ENCODE results near the gene SPAG17. TPM values are rescaled to one million over a fixed set of nuclear protein-coding genes. Genes with fewer than 3 reads are reported as not detected.

Gene SPAG17
- total RNA-seq, 1 experiment from 2014 or later = not detected

DNA sequence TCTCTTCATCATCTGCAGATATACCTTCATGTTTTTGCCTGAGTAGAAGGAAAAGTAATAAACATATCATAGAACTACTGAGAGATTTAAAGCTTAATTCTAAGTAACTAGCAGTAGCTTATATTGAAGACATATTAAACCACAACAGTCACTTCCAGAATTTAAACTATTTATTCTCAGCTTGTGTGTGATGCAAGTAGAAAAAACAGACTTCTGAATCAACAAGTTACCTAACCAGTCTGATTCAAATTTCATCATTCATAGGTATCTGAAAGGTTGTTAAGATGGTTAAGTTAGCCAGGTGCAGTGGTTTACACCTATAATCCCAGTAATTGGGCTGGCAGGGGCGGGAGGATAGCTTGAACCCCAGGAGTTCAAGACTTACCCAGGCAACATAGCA, 41.9 kb downstream of the SPAG17 start:
- no peak overlapping the region for H3K27ac ChIP-seq (ENCODE audit: low read length)
- H3F3A ChIP-seq (ENCODE audit: low read length, unreplicated experiment) = no peaks in the 10 kb centered on the region
- no peak overlapping the region for H3K4me3 ChIP-seq (ENCODE audit: low read length)
- no peaks in the 10 kb centered on the region for H4K20me1 ChIP-seq (ENCODE audit: low read length)
- H2AFZ ChIP-seq (ENCODE audit: low read length) = no peak overlapping the region
- TF ChIP-seq, protein P1, sequence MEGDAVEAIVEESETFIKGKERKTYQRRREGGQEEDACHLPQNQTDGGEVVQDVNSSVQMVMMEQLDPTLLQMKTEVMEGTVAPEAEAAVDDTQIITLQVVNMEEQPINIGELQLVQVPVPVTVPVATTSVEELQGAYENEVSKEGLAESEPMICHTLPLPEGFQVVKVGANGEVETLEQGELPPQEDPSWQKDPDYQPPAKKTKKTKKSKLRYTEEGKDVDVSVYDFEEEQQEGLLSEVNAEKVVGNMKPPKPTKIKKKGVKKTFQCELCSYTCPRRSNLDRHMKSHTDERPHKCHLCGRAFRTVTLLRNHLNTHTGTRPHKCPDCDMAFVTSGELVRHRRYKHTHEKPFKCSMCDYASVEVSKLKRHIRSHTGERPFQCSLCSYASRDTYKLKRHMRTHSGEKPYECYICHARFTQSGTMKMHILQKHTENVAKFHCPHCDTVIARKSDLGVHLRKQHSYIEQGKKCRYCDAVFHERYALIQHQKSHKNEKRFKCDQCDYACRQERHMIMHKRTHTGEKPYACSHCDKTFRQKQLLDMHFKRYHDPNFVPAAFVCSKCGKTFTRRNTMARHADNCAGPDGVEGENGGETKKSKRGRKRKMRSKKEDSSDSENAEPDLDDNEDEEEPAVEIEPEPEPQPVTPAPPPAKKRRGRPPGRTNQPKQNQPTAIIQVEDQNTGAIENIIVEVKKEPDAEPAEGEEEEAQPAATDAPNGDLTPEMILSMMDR (conservative IDR thresholded peaks at IDR 0.05; ENCODE audit: low read depth, low read length) = no peak
- TF ChIP-seq EZH2phosphoT487 (IDR thresholded peaks at IDR 0.05; ENCODE audit: borderline replicate concordance, low read length) (no peak), EZH2 (IDR thresholded peaks at IDR 0.05; ENCODE audit: low read length, unreplicated experiment) (no peak)
- no peak overlapping the region for H3K9ac ChIP-seq (ENCODE audit: low read length)
- H3K36me3 ChIP-seq (ENCODE audit: low read depth, low read length) = no peaks in the 10 kb centered on the region
- no peaks in the 10 kb centered on the region for H3K27me3 ChIP-seq (ENCODE audit: low read length)
- CTCF ChIA-PET = no interaction called here
- BruUV-seq (replicated peaks) = no TSS peak
- H3K4me1 ChIP-seq (ENCODE audit: insufficient read depth, low read length) = peaks cover 12% of the 10 kb centered on the region; the same call in 1 of the 2 replicates
- intact Hi-C loops (cut with micrococcal nuclease) = no loop called here
- H3K9me3 ChIP-seq (ENCODE audit: low read length) = no peaks in the 10 kb centered on the region
- no peak overlapping the region for H3K4me2 ChIP-seq (ENCODE audit: low read length)
- H3K79me2 ChIP-seq (ENCODE audit: low read length) = no peaks in the 10 kb centered on the region
- H3K9me2 ChIP-seq (replicated peaks; ENCODE audit: low read length) = no peaks in the 10 kb centered on the region
- ATAC-seq (no peak), DNase-seq (no peak)
- POLR2A ChIA-PET (ENCODE audit: unreplicated experiment) = no interaction called here

DNA sequence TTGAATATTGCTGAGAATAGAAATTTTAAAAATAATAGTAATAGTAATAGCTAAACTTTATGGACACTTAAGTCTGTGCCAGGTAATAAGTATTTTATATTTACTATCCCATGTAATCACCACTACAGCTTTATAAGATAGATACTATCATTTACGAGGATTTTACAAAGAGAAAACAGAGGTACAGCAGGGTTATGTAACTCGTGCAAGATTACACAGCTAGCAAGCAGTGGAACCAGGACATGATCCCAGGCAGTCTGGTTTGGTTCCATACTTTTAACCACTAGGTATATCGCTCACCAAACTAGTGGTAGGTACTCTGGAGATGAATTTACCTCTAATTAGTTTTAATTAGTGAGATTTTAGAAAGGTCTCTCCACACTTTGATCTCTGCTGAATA, 42.5 kb downstream of the SPAG17 start:
- Histone ChIP-seq H3K4me3 (ENCODE audit: low read length) (no peak overlapping the region), H3K79me2 (ENCODE audit: low read length) (no peaks in the 10 kb centered on the region), H4K20me1 (ENCODE audit: low read length) (no peaks in the 10 kb centered on the region), H3K4me2 (ENCODE audit: low read length) (no peak overlapping the region), H3K27ac (ENCODE audit: low read length) (no peak overlapping the region), H3K27me3 (ENCODE audit: low read length) (no peaks in the 10 kb centered on the region), H3K9me3 (ENCODE audit: low read length) (no peaks in the 10 kb centered on the region), H3F3A (ENCODE audit: low read length, unreplicated experiment) (no peaks in the 10 kb centered on the region), H3K36me3 (ENCODE audit: low read depth, low read length) (no peaks in the 10 kb centered on the region), H3K9ac (ENCODE audit: low read length) (no peak overlapping the region), H2AFZ (ENCODE audit: low read length) (no peak overlapping the region; the same call in 1 of the 2 replicates), H3K9me2 (replicated peaks; ENCODE audit: low read length) (no peaks in the 10 kb centered on the region), H3K4me1 (ENCODE audit: insufficient read depth, low read length) (peaks cover 6% of the 10 kb centered on the region; the same call in 1 of the 2 replicates)
- DNase-seq (no peak), ATAC-seq (no peak)
- BruUV-seq (replicated peaks) = no TSS peak
- ChIA-PET POLR2A (ENCODE audit: unreplicated experiment) (no interaction called here), CTCF (no interaction called here)
- intact Hi-C loops (cut with micrococcal nuclease) = no loop called here
- TF ChIP-seq, protein P1 (conservative IDR thresholded peaks at IDR 0.05; ENCODE audit: low read depth, low read length) = no peak
- TF ChIP-seq EZH2phosphoT487 (IDR thresholded peaks at IDR 0.05; ENCODE audit: borderline replicate concordance, low read length) = no peak
- no peak for TF ChIP-seq EZH2 (IDR thresholded peaks at IDR 0.05; ENCODE audit: low read length, unreplicated experiment)

DNA sequence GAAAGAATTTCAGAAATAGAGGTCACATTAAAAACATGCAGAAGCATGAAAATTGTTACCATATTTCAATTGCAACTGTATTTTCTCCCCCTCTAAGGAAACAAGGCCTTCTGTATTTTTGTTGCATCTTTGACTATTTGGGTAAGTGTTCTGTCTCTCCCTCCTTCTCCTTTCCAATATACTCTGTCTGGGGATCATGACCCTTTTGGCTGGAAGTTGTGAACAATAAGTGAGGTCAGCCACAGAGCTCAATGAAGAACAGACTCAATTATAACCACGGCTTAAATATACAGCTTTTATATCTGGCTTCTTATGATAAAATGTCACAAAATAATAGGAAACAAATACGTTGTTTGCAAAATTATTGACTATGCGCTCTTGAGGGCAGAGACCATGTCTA, 47.1 kb downstream of the SPAG17 start:
- Histone ChIP-seq H3F3A (ENCODE audit: low read length, unreplicated experiment) (no peaks in the 10 kb centered on the region), H3K9me2 (replicated peaks; ENCODE audit: low read length) (no peaks in the 10 kb centered on the region), H3K4me2 (ENCODE audit: low read length) (no peak overlapping the region), H3K79me2 (ENCODE audit: low read length) (no peaks in the 10 kb centered on the region), H3K36me3 (ENCODE audit: low read depth, low read length) (no peaks in the 10 kb centered on the region), H3K27me3 (ENCODE audit: low read length) (no peaks in the 10 kb centered on the region), H2AFZ (ENCODE audit: low read length) (no peak overlapping the region), H3K27ac (ENCODE audit: low read length) (no peak overlapping the region), H3K9ac (ENCODE audit: low read length) (no peak overlapping the region), H3K9me3 (ENCODE audit: low read length) (no peaks in the 10 kb centered on the region), H3K4me3 (ENCODE audit: low read length) (no peak overlapping the region), H3K4me1 (ENCODE audit: insufficient read depth, low read length) (peaks cover 18% of the 10 kb centered on the region), H4K20me1 (ENCODE audit: low read length) (no peaks in the 10 kb centered on the region)
- no peak for DNase-seq
- TF ChIP-seq, protein P1 (conservative IDR thresholded peaks at IDR 0.05; ENCODE audit: low read depth, low read length) = no peak
- TF ChIP-seq EZH2 (IDR thresholded peaks at IDR 0.05; ENCODE audit: low read length, unreplicated experiment) (no peak), EZH2phosphoT487 (IDR thresholded peaks at IDR 0.05; ENCODE audit: borderline replicate concordance, low read length) (no peak)
- intact Hi-C loops (cut with micrococcal nuclease) = no loop called here
- ChIA-PET CTCF (no interaction called here), POLR2A (ENCODE audit: unreplicated experiment) (no interaction called here)
- BruUV-seq (replicated peaks) = no TSS peak
- no peak for ATAC-seq
